K562 (cell line): ENCODE data around the gene LRRK1. TPM values are rescaled to one million over a fixed set of nuclear protein-coding genes. Genes with fewer than 3 reads are reported as not detected.

ENCODE experiments used
- FOXA1 ChIP-seq: fragments of 450-650 bp; IDR thresholded peaks from 2 replicates; pipeline ENCODE4 v1.6.1; 2016; ENCODE audit warnings: mild to moderate bottlenecking, borderline replicate concordance
- FOXA3 ChIP-seq, 2 experiments: fragments of 450-650 bp in 1 of 2; sonication (generic) in 1 of 2; formaldehyde crosslinking; IDR thresholded peaks in 1 of 2; conservative IDR thresholded peaks in 1 of 2; 2 replicates each; pipeline versions ENCODE4 v1.4.0 to v1.8.0; 2020 to 2022; ENCODE audit warnings: mild to moderate bottlenecking in 2 of 2, missing genetic modification reagents in 1 of 2
- KDM2B ChIP-seq: fragments of 250-450 bp; sonication (Bioruptor Pico); IDR thresholded peaks from 2 replicates; pipeline ENCODE4 v1.8.0; 2021; ENCODE audit warnings: mild to moderate bottlenecking, moderate library complexity
- MTA1 ChIP-seq: fragments of 450-650 bp; IDR thresholded peaks from 2 replicates; pipeline ENCODE4 v1.6.1; 2017; ENCODE audit warnings: borderline replicate concordance
- NFATC3 ChIP-seq: fragments of 450-650 bp; IDR thresholded peaks from 2 replicates; pipeline ENCODE4 v1.6.1; 2017; ENCODE audit warnings: mild to moderate bottlenecking
- POLR2AphosphoS2 ChIP-seq: IDR thresholded peaks from 2 replicates; pipeline ENCODE4 v1.6.1; 2012; ENCODE audit warnings: low read length, improper control_type of control experiment
- SMARCC2 ChIP-seq: fragments of 450-650 bp; IDR thresholded peaks from 2 replicates; pipeline ENCODE4 v1.6.1; 2017; ENCODE audit warnings: antibody characterized with exemption, moderate library complexity, mild to moderate bottlenecking, low read depth
- SP1 ChIP-seq: sonication (generic); formaldehyde crosslinking; IDR thresholded peaks from 2 replicates; pipeline ENCODE4 v1.8.1; 2022; ENCODE audit warnings: mild to moderate bottlenecking, missing genetic modification reagents
- SUPT5H ChIP-seq: fragments of 450-650 bp; IDR thresholded peaks from 2 replicates; pipeline ENCODE4 v1.6.1; 2016
- XRCC4 ChIP-seq: IDR thresholded peaks from one replicate; pipeline ENCODE4 v1.6.1; 2011; ENCODE audit not compliant: insufficient read depth, insufficient read length; ENCODE audit errors: extremely low read depth
- ZC3H4 ChIP-seq: sonication (generic); formaldehyde crosslinking; IDR thresholded peaks from 2 replicates; pipeline ENCODE4 v1.9.0; 2021; ENCODE audit warnings: missing genetic modification reagents, borderline replicate concordance
- ZNF224 ChIP-seq: sonication (generic); formaldehyde crosslinking; IDR thresholded peaks from 2 replicates; pipeline ENCODE4 v1.8.0; 2022; ENCODE audit warnings: mild to moderate bottlenecking, missing genetic modification reagents
- ZNF253 ChIP-seq: fragments of 250-450 bp; sonication (Bioruptor Pico); conservative IDR thresholded peaks from 2 replicates; pipeline ENCODE4 v1.6.1; 2021; ENCODE audit warnings: mild to moderate bottlenecking
- ZNF311 ChIP-seq: fragments of 250-450 bp; sonication (Bioruptor Pico); IDR thresholded peaks from 2 replicates; pipeline ENCODE4 v1.4.0; 2020; ENCODE audit warnings: mild to moderate bottlenecking, moderate library complexity
- ZNF780A ChIP-seq: fragments of 250-450 bp; sonication (Bioruptor Pico); IDR thresholded peaks from 2 replicates; pipeline ENCODE4 v1.5.0; 2021; ENCODE audit warnings: mild to moderate bottlenecking
- polyA plus RNA-seq, 8 experiments: library from polyadenylated mRNA; depleted of rRNA in 4 of 8; stranded (reverse) in 5 of 8; unstranded in 3 of 8; fragments of >200 nt; fragmentation: Nextera tagmentation in 2 of 8; fragmentation: Illumina TruSeq in 1 of 8; extraction: Ambion mirVana in 2 of 8; extraction: Trizol in 1 of 8; gene quantifications; 2 replicates each; pipeline versions ENCODE4 v1.2.1 to v1.2.3, GENCODE V29; 2011 to 2014; ENCODE audit warnings: inconsistent platforms in 1 of 8, missing spikeins in 1 of 8
- total RNA-seq, 7 experiments: library from RNA; depleted of rRNA in 6 of 7; stranded (reverse); fragments of >200 nt in 6 of 7; fragmentation: Illumina TruSeq in 2 of 7; extraction: Trizol in 2 of 7; gene quantifications; 2 replicates each; pipeline versions ENCODE4 v1.2.1 to v1.2.3, GENCODE V29; 2011 to 2021; ENCODE audit warnings: low replicate concordance in 1 of 7
- TF ChIP-seq, protein P1 (sequence below): fragments of 450-650 bp; IDR thresholded peaks from one replicate; pipeline ENCODE4 v1.6.1; 2018; ENCODE audit warnings: mild to moderate bottlenecking, moderate library complexity; ENCODE audit not compliant: partially characterized antibody
- TF ChIP-seq, protein P2 (sequence below): sonication (generic); formaldehyde crosslinking; IDR thresholded peaks from 2 replicates; pipeline ENCODE4 v1.8.0; 2022; ENCODE audit warnings: mild to moderate bottlenecking, missing genetic modification reagents
- TF ChIP-seq, protein P3 (sequence below): fragments of 200-800 bp; sonication (Bioruptor generic); IDR thresholded peaks from 2 replicates; pipeline ENCODE4 v1.6.1; 2017; ENCODE audit warnings: missing genetic modification characterization, missing compliant biosample characterization
- TF ChIP-seq, protein P4 (sequence below): fragments of 150-350 bp; IDR thresholded peaks from 2 replicates; pipeline ENCODE4 v1.6.1; 2014; ENCODE audit warnings: low read depth, mild to moderate bottlenecking, low read length, borderline replicate concordance
- TF ChIP-seq, protein P5 (sequence below), 2 experiments: fragments of 250-450 bp in 1 of 2; fragments of 450-650 bp in 1 of 2; sonication (Bioruptor Pico) in 1 of 2; IDR thresholded peaks; 2 replicates each; pipeline versions ENCODE4 v1.6.1 to v1.8.0; 2016 to 2021; ENCODE audit warnings: mild to moderate bottlenecking in 2 of 2, moderate library complexity in 2 of 2, missing compliant biosample characterization in 1 of 2, missing genetic modification characterization in 1 of 2

The LRRK1 gene
- total and polyA plus RNA-seq, 9 of the 15 experiments (the other 6 are each of a cell fraction or from before 2014, with no cell fraction given): 0.01 to 1.5 (median 0.11) TPM

DNA sequence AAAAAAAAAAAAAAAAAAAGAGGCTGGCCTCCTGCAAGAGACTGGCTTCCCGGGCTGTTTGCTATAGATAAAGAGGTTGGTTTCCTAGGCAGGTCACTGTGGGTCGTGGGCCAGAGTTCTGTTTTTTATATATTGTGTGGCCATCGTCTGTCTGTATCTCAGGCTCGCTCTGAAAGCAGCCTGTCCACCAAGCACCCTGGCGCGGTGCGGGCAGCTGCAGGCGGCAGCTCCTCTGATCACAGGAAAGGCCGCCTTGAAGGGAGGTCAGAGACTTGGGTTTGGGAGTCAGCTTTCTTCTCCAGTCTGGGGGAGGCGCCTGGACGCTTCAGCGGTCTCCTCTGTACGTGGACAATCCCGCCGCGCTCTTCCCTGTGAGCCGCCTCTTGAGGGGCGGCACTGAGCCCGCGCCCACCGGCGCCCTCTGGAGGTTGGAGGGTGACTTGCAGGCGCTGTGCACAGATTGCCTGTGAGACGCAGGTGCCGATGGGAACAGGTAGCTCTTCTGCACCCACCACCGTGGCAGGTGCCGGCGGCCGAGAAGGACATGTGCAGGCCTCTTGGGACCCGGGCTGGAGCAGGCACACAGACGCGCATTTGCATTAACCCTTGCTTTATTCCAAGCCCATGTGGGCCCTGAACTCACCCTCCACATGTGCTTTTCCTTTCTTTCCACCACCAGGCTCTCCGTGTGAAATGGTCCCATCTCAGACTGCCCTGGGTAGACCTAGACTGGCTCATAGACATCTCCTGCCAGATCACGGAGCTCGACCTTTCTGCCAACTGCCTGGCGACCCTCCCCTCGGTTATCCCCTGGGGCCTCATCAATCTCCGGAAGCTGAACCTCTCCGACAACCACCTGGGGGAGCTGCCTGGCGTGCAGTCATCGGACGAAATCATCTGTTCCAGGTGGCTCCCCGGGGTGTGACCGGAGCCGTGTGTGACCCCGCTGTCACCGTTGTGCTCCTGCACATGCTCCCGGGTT is 89.3 kb downstream of the LRRK1 start (continued):
- TF ChIP-seq, protein P1, sequence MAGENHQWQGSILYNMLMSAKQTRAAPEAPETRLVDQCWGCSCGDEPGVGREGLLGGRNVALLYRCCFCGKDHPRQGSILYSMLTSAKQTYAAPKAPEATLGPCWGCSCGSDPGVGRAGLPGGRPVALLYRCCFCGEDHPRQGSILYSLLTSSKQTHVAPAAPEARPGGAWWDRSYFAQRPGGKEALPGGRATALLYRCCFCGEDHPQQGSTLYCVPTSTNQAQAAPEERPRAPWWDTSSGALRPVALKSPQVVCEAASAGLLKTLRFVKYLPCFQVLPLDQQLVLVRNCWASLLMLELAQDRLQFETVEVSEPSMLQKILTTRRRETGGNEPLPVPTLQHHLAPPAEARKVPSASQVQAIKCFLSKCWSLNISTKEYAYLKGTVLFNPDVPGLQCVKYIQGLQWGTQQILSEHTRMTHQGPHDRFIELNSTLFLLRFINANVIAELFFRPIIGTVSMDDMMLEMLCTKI: no peak
- TF ChIP-seq SP1 (CRISPR knock-in tag) (0 out of 2 replicates have a peak, but pooled peaks have one; percentile 32), ZNF311 (CRISPR knock-in tag) (no peak), ZNF780A (no peak), ZNF224 (CRISPR knock-in tag) (no peak), POLR2AphosphoS2 (no peak), XRCC4 (no peak), ZNF253 (CRISPR knock-in tag) (no peak), SMARCC2 (no peak), KDM2B (CRISPR knock-in tag) (no peak), MTA1 (no peak), FOXA1 (no peak), NFATC3 (no peak), SUPT5H (peak; percentile 59), ZC3H4 (CRISPR knock-in tag) (no peak), FOXA3 (CRISPR knock-in tag; conservative IDR thresholded peaks at IDR 0.05 in 1 of 2, IDR thresholded peaks at IDR 0.05 in 1 of 2) (no peak)
- TF ChIP-seq, protein P2, sequence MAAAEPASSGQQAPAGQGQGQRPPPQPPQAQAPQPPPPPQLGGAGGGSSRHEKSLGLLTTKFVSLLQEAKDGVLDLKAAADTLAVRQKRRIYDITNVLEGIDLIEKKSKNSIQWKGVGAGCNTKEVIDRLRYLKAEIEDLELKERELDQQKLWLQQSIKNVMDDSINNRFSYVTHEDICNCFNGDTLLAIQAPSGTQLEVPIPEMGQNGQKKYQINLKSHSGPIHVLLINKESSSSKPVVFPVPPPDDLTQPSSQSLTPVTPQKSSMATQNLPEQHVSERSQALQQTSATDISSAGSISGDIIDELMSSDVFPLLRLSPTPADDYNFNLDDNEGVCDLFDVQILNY: no peak
- TF ChIP-seq, protein P3, sequence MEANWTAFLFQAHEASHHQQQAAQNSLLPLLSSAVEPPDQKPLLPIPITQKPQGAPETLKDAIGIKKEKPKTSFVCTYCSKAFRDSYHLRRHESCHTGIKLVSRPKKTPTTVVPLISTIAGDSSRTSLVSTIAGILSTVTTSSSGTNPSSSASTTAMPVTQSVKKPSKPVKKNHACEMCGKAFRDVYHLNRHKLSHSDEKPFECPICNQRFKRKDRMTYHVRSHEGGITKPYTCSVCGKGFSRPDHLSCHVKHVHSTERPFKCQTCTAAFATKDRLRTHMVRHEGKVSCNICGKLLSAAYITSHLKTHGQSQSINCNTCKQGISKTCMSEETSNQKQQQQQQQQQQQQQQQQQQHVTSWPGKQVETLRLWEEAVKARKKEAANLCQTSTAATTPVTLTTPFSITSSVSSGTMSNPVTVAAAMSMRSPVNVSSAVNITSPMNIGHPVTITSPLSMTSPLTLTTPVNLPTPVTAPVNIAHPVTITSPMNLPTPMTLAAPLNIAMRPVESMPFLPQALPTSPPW (CRISPR knock-in tag): no peak
- TF ChIP-seq, protein P4, sequence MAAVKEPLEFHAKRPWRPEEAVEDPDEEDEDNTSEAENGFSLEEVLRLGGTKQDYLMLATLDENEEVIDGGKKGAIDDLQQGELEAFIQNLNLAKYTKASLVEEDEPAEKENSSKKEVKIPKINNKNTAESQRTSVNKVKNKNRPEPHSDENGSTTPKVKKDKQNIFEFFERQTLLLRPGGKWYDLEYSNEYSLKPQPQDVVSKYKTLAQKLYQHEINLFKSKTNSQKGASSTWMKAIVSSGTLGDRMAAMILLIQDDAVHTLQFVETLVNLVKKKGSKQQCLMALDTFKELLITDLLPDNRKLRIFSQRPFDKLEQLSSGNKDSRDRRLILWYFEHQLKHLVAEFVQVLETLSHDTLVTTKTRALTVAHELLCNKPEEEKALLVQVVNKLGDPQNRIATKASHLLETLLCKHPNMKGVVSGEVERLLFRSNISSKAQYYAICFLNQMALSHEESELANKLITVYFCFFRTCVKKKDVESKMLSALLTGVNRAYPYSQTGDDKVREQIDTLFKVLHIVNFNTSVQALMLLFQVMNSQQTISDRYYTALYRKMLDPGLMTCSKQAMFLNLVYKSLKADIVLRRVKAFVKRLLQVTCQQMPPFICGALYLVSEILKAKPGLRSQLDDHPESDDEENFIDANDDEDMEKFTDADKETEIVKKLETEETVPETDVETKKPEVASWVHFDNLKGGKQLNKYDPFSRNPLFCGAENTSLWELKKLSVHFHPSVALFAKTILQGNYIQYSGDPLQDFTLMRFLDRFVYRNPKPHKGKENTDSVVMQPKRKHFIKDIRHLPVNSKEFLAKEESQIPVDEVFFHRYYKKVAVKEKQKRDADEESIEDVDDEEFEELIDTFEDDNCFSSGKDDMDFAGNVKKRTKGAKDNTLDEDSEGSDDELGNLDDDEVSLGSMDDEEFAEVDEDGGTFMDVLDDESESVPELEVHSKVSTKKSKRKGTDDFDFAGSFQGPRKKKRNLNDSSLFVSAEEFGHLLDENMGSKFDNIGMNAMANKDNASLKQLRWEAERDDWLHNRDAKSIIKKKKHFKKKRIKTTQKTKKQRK: no peak
- TF ChIP-seq, protein P5, sequence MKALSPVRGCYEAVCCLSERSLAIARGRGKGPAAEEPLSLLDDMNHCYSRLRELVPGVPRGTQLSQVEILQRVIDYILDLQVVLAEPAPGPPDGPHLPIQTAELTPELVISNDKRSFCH (CRISPR knock-in tag; IDR thresholded peaks at IDR 0.05): no peak
- TF ChIP-seq, protein P5 (tag; IDR thresholded peaks at IDR 0.05): no peak
